Endometrial microvascular endothelial cells (primary cell): Measurements from ENCODE around the gene ABTB2. TPM values are rescaled to one million over a fixed set of nuclear protein-coding genes. Genes with fewer than 3 reads are reported as not detected.

ENCODE experiments used
- in situ Hi-C: cut with HindIII; loops from 2 replicates; pipeline ENCODE4 v1.10.0; 2017; ENCODE audit warnings: low sequenced_read_pairs, low pct_unique_long_range_greater_than_20kb; ENCODE audit errors: inconsistent ontology term
- total RNA-seq: library from RNA; depleted of rRNA; stranded (reverse); fragments of >200 nt; gene quantifications from one replicate; pipeline ENCODE4 v1.2.3, GENCODE V29; 2015; ENCODE audit errors: inconsistent ontology term

The ABTB2 gene
- total RNA-seq, 1 donor from 2014 or later: 0.09 TPM

DNA sequence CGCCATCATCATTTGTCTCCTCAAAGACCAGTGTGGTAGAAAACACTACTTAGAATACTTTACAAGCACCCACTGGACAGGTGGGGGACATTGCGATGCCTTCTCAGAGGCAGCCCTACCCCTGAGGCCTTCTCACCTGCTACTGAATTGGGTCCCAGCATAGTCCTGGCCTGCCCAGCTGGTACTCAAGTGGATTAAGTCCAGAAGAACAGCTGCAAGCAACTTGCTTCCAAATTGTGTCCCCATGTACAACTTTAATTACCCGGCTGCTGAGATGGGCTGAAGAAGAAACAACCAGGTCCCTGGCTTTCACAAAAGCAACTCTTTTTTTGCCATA, 12.3 kb downstream of the ABTB2 start:
- in situ Hi-C loops: no loop called here

DNA sequence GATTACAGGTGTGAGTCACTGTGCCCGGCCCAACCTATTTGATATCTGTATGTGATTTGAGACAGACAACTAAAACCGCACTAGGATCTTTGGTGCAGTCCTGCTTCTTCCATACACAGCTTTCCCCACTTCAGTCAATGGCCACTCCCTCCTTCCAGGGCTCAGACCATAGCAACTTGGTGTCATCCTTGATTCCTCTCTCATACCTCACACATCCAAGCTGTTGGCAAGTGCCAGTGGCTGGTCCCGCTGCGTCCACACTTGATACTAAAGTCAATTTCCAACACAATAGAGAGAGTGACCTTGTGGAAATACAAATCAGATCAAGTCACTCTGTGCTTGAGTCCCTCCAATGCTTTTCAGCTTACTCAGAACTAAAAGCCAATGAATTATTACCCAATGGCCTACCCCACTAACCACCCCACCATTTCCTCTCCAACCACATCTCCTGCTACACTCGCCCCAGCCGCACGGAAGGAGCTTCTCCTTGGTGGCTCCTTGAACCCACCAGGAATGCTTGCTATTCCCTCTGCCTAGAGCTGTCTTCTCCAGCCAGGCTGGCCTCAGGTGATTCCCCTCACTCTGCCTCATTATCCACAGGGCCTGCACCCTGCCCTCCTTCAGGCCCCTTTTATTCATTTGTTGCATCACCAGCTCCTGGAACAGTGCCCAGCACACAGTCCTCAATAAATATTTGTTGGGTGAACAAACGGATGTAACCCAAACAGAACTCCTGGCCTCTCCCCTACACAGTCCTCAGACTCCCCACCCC, 12.9 kb downstream of the ABTB2 start:
- in situ Hi-C loops: no loop called here

DNA sequence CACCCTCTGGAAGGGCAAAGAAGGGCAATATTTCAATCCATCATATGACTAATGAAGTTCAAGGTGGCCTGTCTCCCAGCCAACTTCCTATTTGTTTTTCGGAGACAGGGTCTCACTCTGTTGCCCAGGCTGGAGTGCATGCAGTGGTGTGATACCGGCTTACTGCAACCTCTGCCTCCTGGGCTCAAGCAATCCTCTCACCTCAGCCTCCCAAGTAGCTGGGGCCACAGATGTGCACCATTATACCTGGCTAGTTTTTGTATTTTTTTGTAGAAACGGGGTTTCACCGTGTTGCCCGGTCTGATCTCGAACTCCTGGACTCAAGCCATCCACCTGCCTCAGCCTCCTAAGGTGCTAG, 13.4 kb downstream of the ABTB2 start:
- in situ Hi-C loops: no loop called here

DNA sequence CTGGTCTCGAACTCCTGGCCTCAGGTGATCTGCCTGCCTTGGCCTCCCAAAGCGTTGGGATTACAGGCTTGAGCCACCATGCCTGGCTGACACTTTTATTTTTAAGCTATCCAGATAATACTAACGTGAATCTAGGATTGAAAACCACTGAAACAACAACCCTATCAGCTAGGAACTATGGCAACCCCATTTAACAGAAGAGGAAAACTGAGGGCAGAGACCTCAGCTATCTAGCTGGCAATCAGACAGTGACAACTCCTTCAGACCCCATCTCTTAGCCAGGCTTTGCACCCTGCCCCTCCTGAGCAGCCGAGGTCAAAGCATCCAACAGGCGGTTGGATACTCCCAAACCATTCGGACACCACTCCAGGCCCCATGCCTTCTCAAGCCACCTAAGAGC, 14.1 kb downstream of the ABTB2 start:
- in situ Hi-C loops: no loop called here

DNA sequence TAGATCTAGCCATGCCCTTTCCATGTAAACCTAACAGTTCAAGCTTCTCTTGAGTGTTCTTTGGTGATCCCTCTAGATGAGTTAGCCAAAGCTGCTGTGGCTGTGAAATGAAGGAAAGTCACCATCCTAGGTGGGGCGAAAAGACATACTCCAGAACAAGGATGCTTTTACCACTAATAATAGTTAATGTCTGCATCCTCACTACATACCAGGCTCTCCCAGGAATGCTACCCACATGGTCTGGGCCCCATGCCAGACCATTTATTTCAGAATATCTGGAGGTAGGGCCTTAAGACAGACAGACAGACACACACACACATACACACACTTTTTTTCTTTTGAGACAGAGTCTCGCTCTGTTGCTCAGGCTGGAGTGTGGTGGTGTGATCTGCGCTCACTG, 14.7 kb downstream of the ABTB2 start:
- in situ Hi-C loops: no loop called here

DNA sequence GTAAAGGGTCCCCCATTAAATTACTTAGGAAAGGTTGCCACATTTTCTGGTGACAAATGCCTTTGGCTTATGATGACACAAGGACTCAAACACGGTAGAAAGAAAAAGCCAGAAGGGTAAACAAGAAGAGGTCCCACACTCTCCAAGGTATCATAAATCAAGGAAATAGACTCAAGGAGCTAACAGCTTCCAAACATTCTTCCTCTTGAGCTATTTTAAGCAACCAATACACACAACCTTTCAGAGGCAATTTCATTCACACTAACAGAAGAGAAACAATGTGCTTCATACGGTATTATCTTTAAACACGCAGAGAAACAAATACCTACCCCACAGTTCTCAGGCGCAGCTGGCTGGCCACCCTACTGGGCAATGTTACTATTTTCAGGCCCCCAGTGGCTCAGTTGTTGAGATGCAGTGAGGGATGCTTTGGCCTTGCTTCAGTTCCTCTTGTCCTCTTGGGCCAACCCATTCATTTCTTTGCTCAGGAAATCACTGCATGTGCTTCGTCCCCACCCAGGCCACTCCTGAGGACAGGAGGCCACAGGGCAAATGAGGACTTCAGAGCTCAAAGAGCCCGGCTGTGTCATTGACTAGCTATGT, 15.8 kb downstream of the ABTB2 start:
- in situ Hi-C loops: no loop called here

DNA sequence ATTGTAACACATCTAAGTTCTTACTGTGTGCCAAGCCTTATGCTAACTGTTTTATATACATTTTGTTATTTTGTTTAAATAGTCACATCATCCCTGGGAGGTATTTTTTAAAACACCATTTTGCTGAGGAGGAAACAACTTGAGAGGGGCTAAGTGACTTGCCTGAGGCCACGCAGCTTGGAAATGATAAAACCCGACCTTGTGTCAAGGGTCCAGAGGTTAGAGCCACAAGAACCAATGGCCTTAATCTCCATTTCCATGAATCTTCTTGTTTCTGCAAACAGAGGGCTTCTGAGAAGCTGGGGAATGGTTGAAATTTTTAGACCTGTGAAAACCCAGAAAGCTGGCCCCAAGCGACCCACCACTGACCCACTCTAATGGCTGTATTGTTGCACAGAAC, 16.7 kb downstream of the ABTB2 start:
- in situ Hi-C loops: no loop called here

DNA sequence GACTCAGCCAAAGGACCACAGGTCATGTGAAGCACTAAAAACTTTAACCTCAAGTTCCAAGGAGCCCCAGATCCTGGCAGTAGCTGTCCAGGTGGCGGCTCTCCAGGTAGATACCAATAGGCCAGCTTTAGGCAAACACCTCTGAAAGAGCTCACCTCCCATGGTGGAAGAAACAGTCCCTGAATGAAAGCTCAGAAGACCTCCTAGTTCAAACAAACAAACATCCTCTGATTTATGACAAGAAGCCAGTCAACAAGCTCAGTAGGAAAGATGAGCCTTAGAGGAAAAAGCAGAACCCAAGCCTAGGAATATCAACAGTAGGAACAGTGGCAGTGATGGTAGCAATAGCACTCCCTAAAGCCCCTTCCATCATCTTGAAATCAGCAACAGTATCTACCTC, 17.2 kb downstream of the ABTB2 start:
- in situ Hi-C loops: no loop called here

DNA sequence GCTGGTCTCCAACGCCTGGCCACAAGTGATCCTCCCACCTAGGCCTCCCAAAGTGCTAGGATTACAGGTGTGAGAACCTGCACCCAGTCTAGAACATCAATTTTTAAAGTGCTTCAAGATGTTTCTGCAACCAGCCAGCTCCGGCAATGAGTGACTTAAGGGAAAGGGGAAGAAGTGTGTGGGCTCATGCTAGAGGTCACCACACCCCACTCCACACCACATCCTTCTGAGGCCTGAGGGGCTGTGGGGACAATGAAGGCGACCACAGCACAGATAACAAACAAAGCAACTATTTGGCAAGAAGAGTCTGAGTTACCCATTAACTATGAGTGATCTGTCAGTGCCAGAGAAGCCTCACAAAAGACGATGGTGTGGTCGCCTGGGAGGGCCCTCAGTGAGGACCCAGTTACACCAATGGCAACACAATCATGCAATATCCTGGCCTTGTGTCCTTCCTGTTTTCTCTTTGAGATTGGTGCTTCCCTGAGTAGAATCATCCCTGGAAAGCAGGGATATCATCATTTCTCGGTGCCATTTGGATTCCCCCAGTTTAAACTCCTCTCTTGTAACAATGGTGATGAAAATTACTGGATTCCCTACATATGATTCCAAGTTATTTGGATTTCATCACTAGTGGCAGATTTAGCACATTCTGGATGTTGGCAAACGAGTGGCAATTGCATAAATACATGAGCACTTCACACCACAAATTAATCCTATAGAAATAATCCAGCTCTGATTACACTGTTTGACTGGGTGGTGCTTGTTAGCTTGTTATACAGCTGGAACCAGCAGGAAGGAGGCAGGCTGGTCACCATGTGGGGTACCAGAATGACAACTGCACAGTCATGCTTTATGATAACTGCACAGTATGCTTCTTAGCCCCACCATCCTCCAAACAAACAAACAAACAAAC, 18.4 kb downstream of the ABTB2 start:
- in situ Hi-C loops: no loop called here

DNA sequence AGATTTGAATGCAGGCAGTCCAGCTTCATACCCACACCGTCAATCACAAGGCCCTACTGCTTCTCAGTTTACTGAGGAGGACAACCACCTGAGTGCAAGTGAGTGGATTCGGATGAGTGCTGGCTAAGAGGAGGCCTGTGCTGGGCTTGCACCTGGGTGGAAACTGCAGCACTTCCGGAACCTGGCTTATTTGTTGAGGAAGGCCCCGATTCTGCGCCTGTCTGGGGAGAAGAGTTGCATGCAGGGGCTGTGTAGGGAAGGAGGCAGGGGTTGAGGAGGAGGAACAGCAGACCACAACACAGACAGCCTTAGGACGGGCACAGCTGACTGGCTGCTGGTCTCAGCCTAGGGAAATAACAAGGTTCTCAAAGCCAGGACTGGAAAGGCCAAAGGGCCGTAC, 20.8 kb downstream of the ABTB2 start:
- in situ Hi-C loops: no loop called here

DNA sequence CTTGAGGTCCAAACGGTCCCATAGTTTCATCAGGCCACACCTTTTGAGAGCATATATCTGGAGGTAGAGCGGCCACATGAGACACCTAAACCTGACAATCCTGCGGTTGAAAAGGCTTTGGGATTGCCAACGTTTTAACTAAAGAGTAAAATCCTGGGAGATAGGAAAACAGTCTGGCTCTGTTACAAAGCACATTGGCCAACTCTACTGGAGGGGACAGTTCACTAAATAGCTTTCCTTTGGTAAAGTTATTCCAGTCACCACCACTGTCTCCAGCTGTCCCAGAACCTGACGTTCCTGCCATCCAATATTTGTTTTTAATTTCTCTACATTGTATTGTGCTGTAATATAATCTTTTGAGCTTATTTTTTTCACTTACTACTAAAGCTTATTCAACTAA, 22.0 kb downstream of the ABTB2 start:
- in situ Hi-C loops: no loop called here

DNA sequence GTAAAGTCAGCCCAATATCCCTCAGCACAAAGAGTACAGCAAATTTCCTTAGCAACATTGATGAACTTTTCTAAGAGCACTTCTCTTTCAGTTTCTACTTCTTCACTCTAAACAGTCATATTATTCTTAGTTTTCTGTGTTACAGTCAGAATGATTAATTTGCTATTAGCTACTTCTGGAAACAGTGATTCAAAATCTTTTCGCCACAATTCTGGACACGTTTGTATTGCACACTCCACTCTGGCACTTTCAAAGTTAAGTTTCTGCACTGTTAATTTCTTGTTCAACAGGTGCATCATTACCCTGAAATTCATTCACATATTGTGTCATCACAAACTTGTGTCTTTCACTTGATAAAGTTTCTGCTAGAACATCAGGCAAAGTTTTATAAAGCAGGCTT, 22.5 kb downstream of the ABTB2 start:
- in situ Hi-C loops: no loop called here

DNA sequence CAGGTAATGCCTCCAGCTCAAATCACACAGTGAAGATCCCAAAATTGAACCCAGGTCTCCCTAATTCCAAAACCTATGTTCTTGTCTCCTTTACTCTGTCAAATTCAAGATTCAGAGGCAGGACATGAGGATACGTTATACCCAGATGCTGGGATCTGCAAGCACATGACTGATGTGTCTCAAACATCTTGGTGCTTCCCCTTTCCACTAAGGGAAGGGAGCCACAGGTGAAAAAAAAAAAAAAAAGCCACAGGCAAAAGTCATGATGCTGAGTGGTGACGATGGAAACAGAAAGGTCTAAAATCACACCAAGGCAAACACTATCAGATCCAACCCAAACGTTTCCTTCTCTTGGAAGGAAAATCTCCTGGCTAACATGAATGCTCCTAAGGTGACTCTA, 24.0 kb downstream of the ABTB2 start:
- in situ Hi-C loops: no loop called here

DNA sequence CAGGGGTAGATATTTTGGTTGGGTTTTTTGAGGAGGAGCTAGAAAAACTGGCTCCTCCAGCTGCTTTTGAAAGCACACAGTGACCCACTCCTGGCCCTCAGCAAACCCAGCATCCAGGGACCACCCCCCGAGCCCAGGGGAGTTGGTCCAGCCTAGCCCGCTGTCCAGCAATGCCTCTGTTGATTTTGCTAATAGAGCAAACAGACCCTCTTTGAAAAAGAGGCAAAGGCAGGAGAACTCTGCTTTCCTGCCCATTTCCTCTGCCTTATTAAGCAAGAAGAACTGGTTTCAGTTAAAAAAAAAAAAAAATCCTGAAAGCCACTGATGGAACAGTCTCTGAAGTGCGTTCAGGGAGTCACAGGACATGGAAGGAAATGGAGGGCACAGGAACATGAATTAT, 25.3 kb downstream of the ABTB2 start:
- in situ Hi-C loops: no loop called here

DNA sequence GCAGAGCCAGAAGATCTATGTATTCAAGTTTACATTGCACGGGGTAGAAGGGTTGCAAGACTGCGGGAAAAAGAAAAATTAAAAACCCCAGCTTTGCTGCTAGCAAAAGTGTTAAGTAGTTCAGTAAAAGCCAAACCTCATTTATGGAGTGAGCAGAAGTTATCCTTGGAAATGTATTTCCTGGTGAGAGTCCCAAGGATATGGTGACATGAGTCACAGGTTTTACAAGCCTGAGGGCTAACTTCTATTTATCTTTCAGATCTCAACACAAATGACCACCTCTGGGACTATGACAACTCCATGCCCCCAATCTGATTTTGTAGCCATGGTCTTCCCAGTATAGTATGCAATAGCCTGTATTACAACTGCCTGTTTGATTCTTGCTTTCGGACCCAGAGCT, 26.1 kb downstream of the ABTB2 start:
- in situ Hi-C loops: no loop called here

DNA sequence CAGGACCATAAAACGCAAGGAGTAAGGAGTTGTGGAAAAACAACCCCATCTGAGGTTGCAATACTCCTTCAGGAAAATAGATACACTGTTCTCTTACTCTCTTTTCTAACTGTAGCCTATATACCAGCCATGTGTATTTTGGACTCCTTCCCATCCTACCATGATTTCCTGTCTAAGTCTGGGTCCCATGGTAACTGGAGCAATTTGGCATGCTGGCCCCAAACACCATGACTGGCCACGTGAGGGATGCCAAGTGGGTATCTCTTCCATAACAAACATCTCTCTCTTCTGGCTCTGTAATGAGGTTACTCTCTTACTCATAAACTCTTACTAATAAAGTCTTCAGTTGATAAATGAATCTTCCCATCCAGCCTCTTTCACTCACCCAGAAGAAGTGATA, 26.5 kb downstream of the ABTB2 start:
- in situ Hi-C loops: no loop called here

DNA sequence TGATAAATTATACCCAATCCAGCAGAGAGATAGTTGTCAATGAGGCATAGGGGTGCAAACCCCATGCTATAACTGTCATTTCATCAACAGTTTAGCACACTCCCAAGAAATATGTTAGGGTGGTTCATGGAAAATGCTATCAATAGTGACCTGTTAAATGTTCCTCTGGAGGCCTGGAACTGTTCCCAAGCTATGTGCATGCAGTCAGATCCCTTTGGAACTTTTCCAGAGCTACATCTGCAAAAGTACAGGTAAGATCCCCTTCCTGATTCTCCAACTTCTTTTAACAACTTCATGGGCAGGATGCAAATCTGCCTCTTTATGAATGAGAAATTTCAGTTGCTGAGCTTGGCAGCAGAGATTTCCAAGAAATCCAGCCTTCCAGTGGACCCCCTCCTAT, 27.2 kb downstream of the ABTB2 start:
- in situ Hi-C loops: no loop called here

DNA sequence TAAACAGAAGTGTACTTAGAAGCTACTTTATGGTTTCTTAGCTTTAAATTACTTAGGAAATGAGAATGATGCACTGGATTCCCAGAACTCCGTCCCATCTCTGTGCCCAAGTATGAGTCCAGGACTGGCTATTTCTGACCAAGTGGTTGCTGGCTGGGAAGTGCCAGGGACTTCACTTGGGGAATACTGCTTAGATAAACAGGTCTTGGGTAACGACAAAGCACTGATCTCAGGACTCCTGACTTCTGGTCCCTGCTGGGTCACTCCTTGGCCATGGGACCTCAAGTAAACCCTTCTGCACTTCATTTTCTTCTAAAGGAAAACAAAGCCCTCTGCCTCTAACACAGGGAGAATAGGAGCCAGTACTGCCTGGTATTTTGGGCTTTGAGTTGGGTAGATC, 27.9 kb downstream of the ABTB2 start:
- in situ Hi-C loops: no loop called here

DNA sequence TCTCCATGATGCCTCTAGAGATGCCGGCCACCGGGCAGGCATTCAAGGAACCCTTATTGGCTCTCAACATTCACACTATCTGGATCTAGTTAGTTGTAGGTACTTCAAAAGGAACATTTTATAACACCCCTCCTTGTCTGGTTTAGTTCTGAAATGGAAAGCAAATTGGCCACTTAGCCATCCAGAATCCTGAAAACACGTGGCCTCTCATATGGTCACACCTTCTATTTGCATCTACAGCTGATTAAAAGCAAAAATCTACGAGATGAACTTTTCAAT, 29.2 kb downstream of the ABTB2 start:
- in situ Hi-C loops: no loop called here
